ENCODE data around the gene FBXO46.

GRCh38 chr19:45766869-45767346 lies 36.2 kb upstream of the FBXO46 start:
- TF ChIP-seq EZH2 (IDR thresholded peaks at IDR 0.05; ENCODE audit: low read depth) = no peak
- no peak for TF ChIP-seq CTCF (conservative IDR thresholded peaks at IDR 0.05)

Data from PC-9 (cell line).